HG03045 (cell line): ENCODE results near the gene CTU2.

Experiments
- ATAC-seq: cut with Tn5 transposase; IDR thresholded peaks from one replicate; pipeline ENCODE4 v1.9.1; 2021; ENCODE audit warnings: mild to moderate bottlenecking, moderate library complexity; ENCODE audit not compliant: unreplicated experiment

Gene CTU2

DNA sequence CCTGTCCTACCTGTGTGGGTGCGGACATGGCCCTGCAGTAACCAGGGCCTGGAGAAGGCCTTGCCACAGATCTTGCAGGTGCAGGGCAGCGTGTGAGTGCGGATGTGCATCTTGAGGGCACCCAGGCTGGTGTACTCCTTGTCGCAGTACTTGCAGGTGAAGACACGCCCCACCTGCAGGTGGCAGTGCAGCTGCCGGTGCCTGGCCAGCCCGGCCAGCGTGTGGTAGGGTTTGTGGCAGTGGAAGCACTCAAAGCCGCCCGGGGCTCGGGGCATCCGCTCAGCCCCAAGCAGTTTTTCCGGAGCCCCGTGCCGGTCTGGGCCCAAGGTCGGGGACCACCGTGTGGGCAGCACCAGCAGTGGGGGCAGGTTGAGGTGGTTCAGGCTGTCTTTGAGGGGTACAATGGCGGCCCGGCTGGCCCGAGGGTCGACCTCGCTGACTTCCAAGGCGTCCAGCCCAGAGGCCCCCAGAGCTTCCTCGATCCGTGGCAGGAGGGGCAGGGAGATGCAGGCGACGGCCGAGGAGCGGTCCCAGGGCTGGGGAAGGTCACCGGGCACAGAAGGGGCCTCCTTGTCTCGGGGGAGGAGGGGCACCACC, 25.1 kb upstream of the CTU2 start:
- no peak for ATAC-seq

DNA sequence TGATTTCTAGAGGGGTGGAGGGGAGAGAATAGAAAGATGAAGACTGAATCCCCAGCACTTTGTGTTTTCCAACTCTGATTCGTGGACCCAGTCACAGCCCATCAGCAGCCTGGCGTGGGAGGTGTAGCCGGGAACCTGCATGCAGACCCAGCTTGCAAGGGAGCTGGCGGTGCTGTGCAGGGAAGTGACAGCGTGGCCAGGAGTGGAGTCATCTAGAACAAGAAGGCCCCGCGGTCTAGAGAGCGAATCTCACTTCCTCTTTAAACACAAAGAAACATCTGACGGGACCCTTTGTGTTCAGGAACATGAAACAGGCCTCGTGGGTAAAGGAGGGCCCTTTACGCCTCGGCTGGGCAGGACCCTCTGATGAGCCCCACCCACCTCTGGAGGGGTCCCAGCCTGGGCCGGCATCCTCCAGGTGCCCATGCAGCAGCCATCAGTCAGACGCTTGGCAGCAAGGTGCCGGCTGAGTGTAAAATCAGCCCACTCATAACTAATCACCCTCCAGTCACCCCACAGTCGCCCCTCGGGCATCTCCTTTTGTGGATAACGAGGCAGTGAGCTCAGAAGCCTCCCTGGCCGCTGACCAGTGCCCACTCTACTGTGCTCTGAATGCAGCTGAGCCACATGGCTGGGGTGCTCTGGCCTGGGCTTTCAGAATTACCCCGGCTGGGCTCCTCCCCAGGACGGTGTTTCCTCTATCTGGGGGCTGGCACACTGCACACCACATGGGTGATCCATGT, 24.4 kb upstream of the CTU2 start:
- peak; percentile 56 for ATAC-seq

DNA sequence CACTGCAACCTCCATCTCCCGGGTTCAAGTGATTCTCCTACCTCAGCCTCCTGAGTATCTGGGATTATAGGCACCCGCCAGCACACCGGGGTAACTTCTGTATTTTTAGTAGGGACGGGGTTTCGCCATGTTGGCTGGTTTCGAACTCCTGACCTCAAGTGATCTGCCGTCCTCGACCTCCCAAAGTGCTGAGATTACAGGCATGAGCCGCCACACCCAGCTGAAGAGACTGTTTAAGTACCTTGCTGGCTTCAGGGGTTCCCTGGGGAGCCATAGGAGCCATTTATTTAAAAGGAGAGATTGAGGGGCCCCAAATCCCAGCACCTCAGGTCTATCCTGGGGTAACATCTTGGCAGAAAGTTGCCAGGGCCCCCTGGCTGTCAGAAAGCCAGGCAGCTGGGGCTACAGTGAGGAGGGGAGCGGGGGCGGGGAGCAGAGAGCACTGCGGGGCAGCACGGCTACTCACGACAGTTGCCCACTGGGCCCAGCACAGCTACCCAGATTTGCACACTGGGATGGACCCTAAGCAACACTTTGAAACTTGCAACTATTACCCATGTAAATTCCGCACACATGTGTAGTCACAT, 21.6 kb upstream of the CTU2 start:
- no peak for ATAC-seq

DNA sequence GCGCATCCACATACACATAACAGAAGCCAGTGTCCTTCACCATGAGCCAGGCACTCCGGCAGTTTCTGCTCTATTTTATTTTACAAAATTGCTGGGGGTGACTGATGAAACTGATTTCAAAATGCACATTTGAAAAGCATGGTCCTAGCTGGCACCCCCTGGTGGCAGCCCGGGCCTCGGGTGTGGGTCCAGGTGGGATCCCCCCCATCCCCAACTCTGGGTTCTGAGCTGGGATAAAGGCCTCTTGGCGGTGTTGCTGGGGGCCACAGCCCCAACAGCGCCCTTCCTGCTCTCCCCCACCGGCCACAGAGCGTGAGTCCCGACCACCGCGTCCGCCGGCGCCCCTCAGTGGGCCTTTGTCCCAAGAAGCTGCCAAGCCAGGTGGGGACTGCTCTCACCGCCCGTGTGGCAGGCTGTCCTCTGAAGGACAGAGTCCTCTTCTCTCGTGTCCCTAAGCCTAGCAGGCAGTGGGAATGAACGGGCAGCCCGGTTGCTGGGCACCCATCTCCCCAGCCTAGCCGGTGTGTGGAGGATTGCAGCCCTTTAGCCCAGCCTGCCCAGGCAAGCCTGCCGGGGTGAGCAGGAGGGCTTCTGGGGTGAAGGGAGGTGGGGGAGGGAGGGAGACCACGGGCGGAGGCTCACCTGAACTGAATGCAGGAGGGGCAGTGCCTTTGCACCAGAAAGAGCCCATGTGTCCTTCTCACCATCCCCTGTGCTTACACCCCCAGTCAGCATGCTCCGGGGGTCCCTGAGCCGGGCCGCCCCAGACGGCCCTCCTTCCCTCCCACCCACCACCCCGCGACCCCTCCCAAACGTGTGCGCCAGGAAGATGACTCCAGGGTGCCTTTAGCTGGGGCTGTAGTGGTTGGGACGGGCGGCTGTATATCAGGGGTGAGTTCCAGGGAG, 20.9 kb upstream of the CTU2 start:
- no peak for ATAC-seq

DNA sequence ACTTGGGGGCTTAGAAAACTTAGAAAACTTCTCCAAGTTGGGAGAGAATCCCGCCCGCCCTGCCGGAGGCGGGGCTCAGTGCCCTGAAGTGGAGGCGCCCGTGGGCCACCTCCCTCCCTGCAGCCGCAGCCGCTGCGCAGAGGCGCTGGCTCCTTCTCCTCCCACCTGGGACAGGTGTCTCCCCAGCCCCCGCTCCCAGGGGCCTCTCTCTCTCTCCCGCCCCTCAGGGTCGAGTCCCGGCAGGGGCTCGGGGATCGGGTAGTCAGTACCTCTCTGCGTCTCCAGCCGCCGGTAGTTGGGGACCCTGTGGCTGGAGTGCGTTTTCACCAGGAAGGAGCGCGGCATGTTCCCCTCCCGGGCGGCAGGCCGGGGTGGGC, 20.3 kb upstream of the CTU2 start:
- peak; percentile 14 for ATAC-seq

DNA sequence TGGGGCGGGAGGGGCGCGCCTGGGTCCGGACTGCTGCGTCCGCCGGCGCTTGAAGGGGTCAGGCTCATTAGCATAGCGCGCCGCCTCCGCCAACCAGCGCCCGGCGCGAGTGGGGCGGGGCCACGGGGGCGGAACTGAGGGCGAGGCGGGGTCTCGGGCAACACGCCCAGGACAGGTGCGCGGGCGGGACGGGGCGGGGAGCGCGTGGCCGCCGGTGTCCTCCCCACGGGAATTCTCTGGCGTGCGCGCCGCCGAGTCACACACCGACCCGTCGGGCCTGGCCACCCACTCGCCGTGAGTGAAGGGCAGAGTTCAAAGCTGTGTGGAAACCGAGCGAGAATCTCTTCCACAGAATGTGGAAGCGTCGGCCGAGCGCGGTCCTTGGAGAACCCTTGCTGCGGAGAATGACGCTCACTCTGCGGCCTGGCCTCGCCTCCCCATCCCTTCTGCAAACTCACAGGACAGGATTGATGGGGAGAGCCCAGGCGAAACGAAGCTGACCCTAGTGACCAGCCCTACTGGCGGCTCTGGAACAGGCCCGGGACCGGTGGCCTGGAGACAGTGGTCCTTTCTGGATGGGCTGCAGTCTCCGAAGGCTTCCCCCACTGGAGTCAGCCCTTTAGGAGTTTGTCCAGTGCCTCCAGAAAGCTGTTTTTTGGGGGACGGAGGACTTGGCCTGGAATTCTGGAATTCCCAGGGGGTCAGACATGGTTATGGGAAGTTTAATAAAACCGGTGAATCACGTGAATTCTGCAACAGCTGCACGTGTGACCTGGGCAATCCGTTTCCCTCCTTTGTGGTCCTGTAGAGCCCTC, 19.7 kb upstream of the CTU2 start, which contains the start of gene SNAI3:
Gene SNAI3, minus strand, starts transcription at position 69 of the 815 bp plus-strand sequence. CDS start 101 bp downstream, outside the sequence.
- ATAC-seq: peak; percentile 69

DNA sequence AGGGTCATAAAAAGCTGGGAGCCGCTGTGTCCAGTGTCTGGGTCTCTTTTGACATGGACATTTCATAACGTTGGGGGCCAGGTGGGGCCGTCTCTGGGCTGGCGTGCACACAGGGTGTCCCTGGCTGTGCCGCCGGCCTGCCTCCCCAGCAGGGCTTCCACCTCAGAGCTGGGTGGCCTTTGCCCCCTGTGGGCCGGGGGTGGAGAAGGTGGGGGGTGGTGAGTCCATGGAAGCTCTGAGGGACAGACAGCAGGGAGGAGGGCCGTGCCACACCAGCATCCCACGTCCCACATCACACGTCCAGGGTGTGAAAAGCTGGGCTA, 19.1 kb upstream of the CTU2 start:
- ATAC-seq: no peak

DNA sequence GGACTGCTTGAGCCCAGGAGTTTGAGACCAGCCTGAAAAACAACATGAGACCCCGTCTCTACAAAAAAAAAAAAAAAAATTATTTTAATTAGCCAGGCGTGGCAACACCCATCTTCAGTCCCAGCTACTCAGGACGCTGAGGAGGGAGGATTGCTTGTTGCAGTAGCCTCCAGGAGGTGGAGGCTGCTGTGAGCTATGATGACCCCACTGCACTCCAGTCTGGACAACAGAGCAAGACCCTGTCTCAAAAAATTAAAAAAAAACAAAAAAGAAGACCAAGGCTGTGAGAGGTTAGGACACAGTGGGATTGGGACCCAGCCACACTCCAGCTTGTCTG, 18.7 kb upstream of the CTU2 start:
- no peak for ATAC-seq

DNA sequence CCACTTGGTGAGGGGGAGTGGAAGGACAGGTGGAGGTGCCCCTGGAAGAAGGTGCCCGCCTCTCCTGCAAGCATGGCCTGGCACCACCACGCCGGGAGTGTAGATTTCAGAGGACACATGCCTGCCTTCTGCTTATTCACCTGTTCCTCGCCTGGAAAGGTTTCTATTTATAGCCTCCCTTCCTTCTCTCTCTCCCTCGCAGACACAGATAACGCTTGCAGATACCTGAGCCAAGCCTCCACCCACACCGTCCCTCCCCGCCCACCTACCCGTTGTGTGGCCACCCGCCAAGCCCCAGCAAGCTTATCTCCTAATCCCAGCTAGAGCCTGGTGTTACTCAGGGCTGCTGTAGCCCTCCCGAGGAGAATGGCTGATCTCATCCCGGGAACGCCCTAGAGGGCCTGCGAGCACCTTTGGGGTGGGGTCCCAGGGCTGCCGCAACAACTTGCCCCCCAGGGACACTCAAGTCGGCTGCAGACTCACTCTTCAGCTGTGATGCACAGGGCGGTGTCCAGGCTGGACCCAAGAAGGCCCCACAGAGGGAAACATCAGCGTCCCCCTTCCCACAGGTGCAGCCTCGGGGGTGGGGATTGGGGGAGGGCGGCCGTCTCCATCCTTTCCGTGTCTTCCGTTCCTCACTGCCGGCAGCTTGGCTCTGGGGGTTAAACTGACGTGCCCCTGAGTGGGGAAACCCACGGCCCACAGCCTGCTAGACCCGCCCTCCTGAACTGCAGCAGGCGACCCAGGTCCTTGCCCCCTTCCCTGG, 18.1 kb upstream of the CTU2 start:
- no peak for ATAC-seq

DNA sequence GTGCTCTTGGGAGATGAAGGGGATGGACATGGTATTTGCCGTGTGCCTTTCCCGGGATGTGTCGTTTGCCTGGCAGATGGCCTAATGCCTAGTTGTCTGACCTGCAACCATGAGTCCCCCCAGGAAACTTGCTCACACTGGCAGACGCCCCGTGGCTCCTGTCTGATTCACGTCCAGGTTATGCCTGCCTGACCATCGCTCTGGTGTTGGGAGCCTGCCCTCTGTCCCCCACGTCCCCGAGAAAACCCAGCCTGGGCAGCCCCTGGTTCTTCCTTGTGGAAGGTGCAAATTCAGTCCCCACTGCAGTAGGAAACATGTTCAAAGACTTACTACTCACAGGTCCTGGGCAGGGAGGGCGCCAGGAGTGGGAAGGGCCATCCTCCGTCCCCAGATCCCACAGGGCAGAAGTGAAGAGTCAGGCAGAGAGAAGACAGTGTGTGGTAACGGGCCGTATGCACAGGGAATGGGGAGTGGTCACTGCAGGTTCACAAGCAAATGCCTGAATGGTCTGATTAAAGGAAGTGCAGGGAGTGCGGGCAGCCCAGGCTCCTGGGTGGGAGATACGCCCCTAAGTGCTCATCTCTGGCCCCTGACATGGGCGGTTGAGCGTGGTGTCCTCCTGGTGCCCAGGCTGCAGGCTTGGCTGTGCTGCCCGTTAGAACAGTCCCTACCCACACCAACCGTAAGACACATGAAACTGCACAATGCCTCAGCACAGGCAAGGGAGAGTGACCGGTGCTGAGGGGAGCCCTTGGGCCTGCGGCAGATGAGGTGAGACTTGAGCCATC, 15.8 kb upstream of the CTU2 start:
- ATAC-seq: no peak

DNA sequence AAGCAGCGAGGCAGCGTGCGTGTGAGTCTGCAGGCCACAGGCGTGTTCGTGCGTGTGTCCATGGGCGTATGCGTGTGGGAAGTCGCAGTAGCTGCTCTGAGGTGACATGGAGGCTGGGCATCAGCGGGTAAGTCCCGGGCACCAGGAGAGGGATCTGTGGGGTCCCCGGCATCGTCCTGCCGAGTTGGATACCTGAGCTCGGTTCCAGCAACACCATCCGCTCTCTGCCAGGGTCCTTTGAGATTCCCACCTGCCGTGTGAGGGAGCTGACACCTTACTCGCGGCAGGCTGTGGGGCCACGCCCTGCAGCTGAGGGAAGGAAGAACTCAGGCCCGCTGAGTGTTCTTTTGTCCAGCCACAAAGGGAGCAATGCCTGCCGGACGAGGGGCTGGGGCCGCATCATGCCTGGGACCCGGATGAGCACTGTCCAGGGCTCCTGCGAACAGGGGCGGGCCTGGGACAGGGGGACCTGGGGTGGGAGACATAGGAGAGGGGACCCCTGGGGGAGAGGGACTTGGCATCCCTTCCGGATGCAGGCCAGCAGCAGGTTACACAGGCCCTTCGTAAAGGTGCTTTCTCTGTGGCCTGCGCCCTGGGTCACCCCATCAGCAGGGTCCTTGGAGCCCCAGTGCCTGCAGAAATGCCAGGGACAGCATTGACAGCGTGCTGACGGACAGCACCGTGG, 15.0 kb upstream of the CTU2 start:
- no peak for ATAC-seq

DNA sequence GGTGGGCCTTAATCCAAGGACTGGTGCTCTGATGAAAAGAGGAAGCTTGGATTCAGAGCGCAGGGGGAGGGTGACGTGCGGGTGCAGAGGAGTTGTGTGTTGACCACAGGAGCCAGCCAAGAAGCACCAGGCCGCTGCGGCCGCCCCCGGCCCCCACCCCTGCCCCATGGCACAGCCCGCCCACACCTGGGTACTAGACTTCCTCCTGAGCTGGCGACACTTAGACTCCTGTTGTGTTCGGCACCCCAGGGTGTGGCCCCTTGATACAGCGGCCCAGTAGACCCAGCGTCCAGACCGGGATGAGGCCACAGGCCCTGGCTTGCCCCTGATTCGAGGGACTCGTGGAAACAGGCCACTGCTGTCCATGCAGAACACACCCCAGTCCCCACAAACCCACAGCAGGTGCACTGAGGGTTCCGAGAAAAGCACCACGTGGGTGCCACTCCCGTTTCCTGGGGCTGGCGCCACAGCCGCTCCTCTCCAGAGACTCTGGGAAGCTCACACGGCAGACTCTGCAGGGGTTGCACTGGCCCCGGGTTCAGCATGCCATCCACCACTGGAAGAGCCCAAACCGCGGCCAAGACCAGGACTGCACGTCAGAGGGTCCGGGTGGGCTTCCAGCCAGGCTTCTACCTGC, 14.3 kb upstream of the CTU2 start:
- no peak for ATAC-seq

DNA sequence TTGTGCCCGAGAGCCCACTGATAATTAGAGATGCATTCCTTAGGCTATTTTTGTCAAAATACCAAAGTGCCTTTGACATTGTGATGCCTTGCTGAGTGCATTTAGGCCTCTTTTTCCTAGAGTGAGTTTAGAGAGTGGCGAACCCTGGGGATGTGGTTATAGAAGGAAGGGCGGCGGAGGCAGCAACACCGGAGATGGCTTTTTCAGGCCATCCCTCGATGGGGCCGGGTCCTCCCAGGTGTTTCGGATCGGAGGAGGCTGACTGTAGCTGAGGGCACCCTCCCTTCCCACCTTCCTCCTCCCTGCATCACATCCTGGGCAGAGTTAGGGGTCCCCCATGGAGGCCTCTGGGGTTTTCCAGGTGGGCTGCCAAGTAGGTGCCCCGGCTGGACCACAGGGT, 13.4 kb upstream of the CTU2 start:
- no peak for ATAC-seq

DNA sequence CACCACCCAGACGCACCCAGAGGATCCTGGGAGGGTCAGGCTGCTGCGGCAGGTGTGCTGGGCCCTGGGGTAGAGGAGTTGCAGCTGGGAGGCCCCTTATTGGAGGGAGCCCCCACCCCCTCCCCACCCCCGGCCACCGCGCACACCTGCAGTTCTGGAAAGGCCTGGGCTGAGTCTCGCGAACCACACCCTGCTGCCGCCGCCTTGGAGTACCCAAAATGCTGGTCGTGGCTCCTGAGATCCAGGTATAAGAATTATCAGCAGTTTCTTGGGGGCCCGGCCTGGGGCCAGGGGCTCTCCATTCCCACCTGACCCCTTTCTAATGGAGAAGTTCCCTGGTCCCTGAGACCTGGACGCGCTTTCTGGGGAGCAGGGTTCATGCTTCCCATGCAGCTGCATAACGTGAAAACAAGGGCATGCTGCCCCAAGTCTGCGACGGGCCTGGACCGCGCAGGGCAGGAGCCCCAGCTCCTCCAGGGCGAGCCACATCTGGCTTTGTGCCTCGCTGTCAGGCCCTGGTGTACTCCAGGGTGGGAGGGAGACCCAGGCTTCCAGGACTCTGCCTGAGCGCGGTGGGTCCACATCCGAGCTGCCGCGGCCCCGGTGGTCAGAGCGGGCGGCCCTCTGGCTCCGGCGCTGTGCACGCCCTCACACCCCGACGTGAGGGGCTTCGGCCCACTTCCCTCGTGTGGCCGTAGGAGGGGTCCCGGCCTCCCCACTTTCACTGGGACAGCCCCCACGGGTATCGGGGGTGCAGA, 12.7 kb upstream of the CTU2 start:
- no peak for ATAC-seq

DNA sequence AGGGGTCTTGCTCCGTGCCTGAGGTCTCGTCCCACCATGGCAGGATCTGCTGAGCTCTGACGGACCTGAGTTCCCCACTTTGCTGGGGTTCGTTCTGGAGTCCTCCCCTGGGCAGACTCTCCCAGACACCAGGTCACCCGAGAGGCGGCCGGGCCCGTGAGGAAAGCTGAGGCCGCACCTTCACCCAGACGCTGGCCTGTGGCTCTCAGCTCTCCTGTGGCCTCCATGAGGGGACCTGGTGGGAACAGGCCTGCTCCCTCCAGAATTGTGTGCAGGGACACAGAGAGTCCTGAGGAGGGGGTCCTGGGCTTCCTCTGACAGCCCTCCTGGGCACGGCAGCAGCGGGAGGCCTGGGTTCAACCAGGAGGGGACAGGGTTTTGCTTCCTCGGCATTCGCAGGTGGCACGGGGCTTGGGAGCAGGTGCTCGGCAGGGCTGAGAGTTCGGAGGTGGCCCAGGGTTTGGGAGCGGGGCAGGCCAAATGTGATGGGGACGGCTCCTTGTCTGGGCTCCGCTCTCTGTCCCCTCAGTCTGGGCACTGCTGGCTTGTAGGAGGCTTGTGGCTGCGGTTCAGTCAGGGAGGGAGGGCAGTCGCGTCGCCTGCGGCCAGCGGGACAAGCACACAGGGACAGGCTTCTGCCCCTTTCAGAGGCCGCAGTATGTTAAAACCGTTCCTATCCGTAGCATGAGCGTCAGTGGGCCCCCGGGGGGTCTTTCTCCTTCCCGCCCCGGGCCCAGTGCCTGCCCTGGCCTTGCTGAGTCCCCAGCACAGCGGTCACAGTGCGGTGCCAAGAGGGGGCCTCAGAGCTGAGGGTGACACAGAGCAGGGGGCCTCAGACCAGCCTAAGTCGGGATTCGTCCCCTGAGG, 11.8 kb upstream of the CTU2 start:
- no peak for ATAC-seq

DNA sequence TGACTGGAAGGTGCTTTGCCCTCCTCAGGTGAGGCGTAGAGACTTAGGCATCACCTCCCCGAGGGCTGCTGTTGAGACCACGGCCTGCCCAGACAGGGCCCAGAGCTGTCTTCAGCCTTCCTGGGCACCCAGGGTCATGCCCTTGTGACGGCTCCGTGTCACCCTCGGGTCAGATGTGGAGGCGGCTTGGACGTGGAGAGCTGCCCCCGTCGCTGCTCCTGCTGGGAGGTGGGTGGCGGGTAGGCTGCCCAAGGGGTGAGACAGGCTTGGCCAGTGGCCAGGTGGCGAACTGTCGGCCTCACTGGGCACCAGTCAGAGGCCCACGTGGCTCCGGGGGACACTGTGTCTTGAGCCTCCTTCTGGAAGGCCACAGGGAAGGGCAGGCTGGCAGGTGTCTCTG, 11.1 kb upstream of the CTU2 start:
- ATAC-seq: no peak

DNA sequence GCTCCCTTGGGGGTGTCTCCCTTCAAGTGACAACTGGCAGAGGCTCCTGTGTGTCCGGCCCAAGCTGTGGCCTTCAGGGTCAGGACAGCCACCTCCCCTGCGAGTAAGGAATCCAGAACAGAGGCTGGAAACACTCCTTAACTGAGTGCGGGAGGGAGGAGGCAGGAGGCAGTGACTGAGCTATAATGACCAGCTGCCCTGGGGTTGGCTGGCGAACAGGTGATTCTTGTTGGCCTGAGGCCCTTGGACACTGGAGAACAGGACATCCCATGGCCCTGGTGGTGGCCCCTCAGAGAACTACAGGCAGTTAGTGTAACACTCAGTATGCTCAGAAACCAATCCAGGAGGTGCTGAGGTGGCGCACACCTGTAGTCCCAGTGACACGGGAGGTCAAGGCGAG, 10.6 kb upstream of the CTU2 start:
- no peak for ATAC-seq
